ENCODE data around the gene RBPJ. TPM values are rescaled to one million over a fixed set of nuclear protein-coding genes. Genes with fewer than 3 reads are reported as not detected.
"Not testable (repeated sequence)": the region's sequence is repeated elsewhere in the genome, so short reads cannot be mapped to it uniquely, and the experiment has no call there.

The RBPJ gene
- total RNA-seq, 2 experiments from 2014 or later, result 64.1 to 72.3 TPM

- CTCF ChIA-PET, result interaction anchor here (1.3 kb wide), 1 partner anchor 15 kb away, joined by 3 read pairs; no protein-coding TSS in a partner anchor
These were observed 10.6 kb upstream of the RBPJ start for GRCh38 chr4:26310264-26310663.

GRCh38 chr4:26311633-26312032 lies 9.2 kb upstream of the RBPJ start:
- H3K36me3 Mint-ChIP-seq (ENCODE audit: low read depth), result no peaks in the 10 kb centered on the region
- peaks cover 3 to 7% of the 10 kb centered on the region in 2 experiments for H3K9me3 ChIP-seq (ENCODE audit: control insufficient read depth in 1 of 2, insufficient read depth in 1 of 2, low read length in 2 of 2)
- POLR2A ChIA-PET, result interaction anchor here (0.6 to 1.0 kb wide), 2 partner anchors 9 to 43 kb away, joined by 3 to 5 read pairs; partner anchors contain the start of gene RBPJ
- H3K4me1 ChIP-seq (ENCODE audit: insufficient read depth, low read length), result peaks cover 11% of the 10 kb centered on the region
- no peak overlapping the region for H3K27ac Mint-ChIP-seq
- no peak overlapping the region for H3K4me3 ChIP-seq (ENCODE audit: low read length)
- CTCF ChIA-PET, result no interaction called here
- H3K27me3 ChIP-seq (ENCODE audit: control insufficient read depth in 1 of 2, insufficient read depth in 2 of 2, low read length in 2 of 2), result no peaks in the 10 kb centered on the region
- ATAC-seq (ENCODE audit: poor library complexity), result no peak
- no peaks in the 10 kb centered on the region for H3K4me1 Mint-ChIP-seq (ENCODE audit: low read depth)
- peaks cover 7% of the 10 kb centered on the region for H3K9me3 Mint-ChIP-seq
- H3K4me3 Mint-ChIP-seq, result no peak overlapping the region
- peak in 1 of 14 experiments; percentile 18 for DNase-seq
- TF ChIP-seq CTCF (IDR thresholded peaks at IDR 0.05), result no peak
- no peaks in the 10 kb centered on the region for H3K36me3 ChIP-seq (ENCODE audit: insufficient read depth, low read length)
- intact Hi-C loops (cut with DNase I, micrococcal nuclease), result loop anchor here in 1 of 2 experiments (10.0 kb wide), 1 partner anchor 937 kb away; the partner anchor contains the start of gene ANAPC4
- no peak overlapping the region for H3K27ac ChIP-seq (ENCODE audit: low read depth in 1 of 2, low read length in 2 of 2)
- no peaks in the 10 kb centered on the region for H3K27me3 Mint-ChIP-seq

More at GRCh38 chr4:26310264-26310663, 10.6 kb upstream of the RBPJ start:
- intact Hi-C loops (cut with DNase I, micrococcal nuclease), result loop anchor here in 1 of 2 experiments (10.0 kb wide), 1 partner anchor 935 kb away; the partner anchor contains the start of gene ANAPC4
- no peak overlapping the region for H3K27ac Mint-ChIP-seq
- peaks cover 3% of the 10 kb centered on the region for H3K9me3 Mint-ChIP-seq
- H3K27me3 Mint-ChIP-seq, result no peaks in the 10 kb centered on the region
- TF ChIP-seq CTCF (IDR thresholded peaks at IDR 0.05), result no peak
- H3K4me3 Mint-ChIP-seq, result no peak overlapping the region
- H3K36me3 Mint-ChIP-seq (ENCODE audit: low read depth), result no peaks in the 10 kb centered on the region
- Histone ChIP-seq H3K4me1 (ENCODE audit: insufficient read depth, low read length) (peaks cover 11% of the 10 kb centered on the region), H3K36me3 (ENCODE audit: insufficient read depth, low read length) (no peaks in the 10 kb centered on the region), H3K27ac (ENCODE audit: low read depth in 1 of 2, low read length in 2 of 2) (no peak overlapping the region), H3K27me3 (ENCODE audit: control insufficient read depth in 1 of 2, insufficient read depth in 2 of 2, low read length in 2 of 2) (no peaks in the 10 kb centered on the region), H3K9me3 (ENCODE audit: control insufficient read depth in 1 of 2, insufficient read depth in 1 of 2, low read length in 2 of 2) (peaks cover 3 to 7% of the 10 kb centered on the region in 2 experiments), H3K4me3 (ENCODE audit: low read length) (no peak overlapping the region)
- DNase-seq (no peak), ATAC-seq (ENCODE audit: poor library complexity) (no peak)
- H3K4me1 Mint-ChIP-seq (ENCODE audit: low read depth), result no peaks in the 10 kb centered on the region
- POLR2A ChIA-PET, result no interaction called here

- H3K27me3 ChIP-seq (ENCODE audit: control insufficient read depth in 1 of 2, insufficient read depth in 2 of 2, low read length in 2 of 2); H3K27ac Mint-ChIP-seq; H3K4me3 Mint-ChIP-seq; H3K4me3 ChIP-seq (ENCODE audit: low read length); H3K27ac ChIP-seq (ENCODE audit: low read depth in 1 of 2, low read length in 2 of 2); H3K36me3 Mint-ChIP-seq (ENCODE audit: low read depth); H3K27me3 Mint-ChIP-seq; POLR2A ChIA-PET; ATAC-seq (ENCODE audit: poor library complexity); DNase-seq; H3K36me3 ChIP-seq (ENCODE audit: insufficient read depth, low read length); CTCF ChIA-PET: not testable (repeated sequence)
- Histone ChIP-seq H3K9me3 (ENCODE audit: control insufficient read depth in 1 of 2, insufficient read depth in 1 of 2, low read length in 2 of 2) (peaks cover 3 to 12% of the 10 kb centered on the region in 2 experiments), H3K4me1 (ENCODE audit: insufficient read depth, low read length) (peaks cover 24% of the 10 kb centered on the region)
- H3K4me1 Mint-ChIP-seq (ENCODE audit: low read depth), result peaks cover 10% of the 10 kb centered on the region
- intact Hi-C loops (cut with DNase I, micrococcal nuclease), result loop anchor here in 1 of 2 experiments (5.0 to 10.0 kb wide), 3 partner anchors 267 to 1158 kb away; partner anchors contain the start of genes ANAPC4 and TBC1D19
- H3K9me3 Mint-ChIP-seq, result peaks cover 13% of the 10 kb centered on the region
These were observed 5.4 kb upstream of the RBPJ start for GRCh38 chr4:26315316-26315932.
